HEK293 (cell line): Measurements from ENCODE around the gene MT2A.
"Not testable (repeated sequence)": the region's sequence is repeated elsewhere in the genome, so short reads cannot be mapped to it uniquely, and the experiment has no call there.

Experiments
- CTCF ChIA-PET: fragments of 350-600 bp; formaldehyde crosslinking; extraction: SDS; loops from one replicate; lab custom pipeline; 2021; ENCODE audit warnings: antibody characterized with exemption; lab: Yijun Ruan, JAX
- POLR2A ChIA-PET: fragments of 300-600 bp; formaldehyde crosslinking; extraction: SDS; loops from one replicate; lab custom pipeline; 2020; ENCODE audit warnings: antibody characterized with exemption, inconsistent platforms; lab: Yijun Ruan, JAX
- H3K27ac ChIP-seq: fragments of 200-500 bp; sonication (Bioruptor generic); 2 replicates; pipeline ENCODE4 v1.5.1; 2014; ENCODE audit warnings: low read depth, low read length, control low read depth, inconsistent platforms; ENCODE audit errors: extremely low read depth
- H3K36me3 ChIP-seq, 2 experiments: fragments of 200-500 bp in 1 of 2; sonication (Bioruptor generic) in 1 of 2; 1 replicate in 1 of 2; 2 replicates in 1 of 2; pipeline ENCODE4 v1.5.1; 2014 to 2017; ENCODE audit warnings: inconsistent platforms in 2 of 2, low read length in 2 of 2; ENCODE audit not compliant: control insufficient read depth in 2 of 2, insufficient read depth in 1 of 2
- H3K4me1 ChIP-seq: fragments of 200-500 bp; sonication (Bioruptor generic); 2 replicates; pipeline ENCODE4 v1.5.1; 2014; ENCODE audit warnings: mild to moderate bottlenecking, low read length, inconsistent platforms; ENCODE audit not compliant: control insufficient read depth, insufficient read depth
- H3K4me3 ChIP-seq: 2 replicates; pipeline ENCODE4 v1.5.1; 2011; ENCODE audit warnings: low read depth, mild to moderate bottlenecking, control low read depth, low read length, moderate library complexity
- H3K9me3 ChIP-seq: fragments of 200-500 bp; sonication (Bioruptor generic); 2 replicates; pipeline ENCODE4 v1.5.1; 2014; ENCODE audit warnings: low read depth, low read length, inconsistent platforms; ENCODE audit not compliant: control insufficient read depth, insufficient read depth
- KLF10 ChIP-seq: fragments of 450-650 bp; IDR thresholded peaks from 2 replicates; pipeline ENCODE4 v1.5.1; 2018; ENCODE audit warnings: missing biosample characterization, mild to moderate bottlenecking, missing genetic modification characterization
- ZBTB26 ChIP-seq: fragments of 450-650 bp; formaldehyde crosslinking; optimal IDR thresholded peaks from 2 replicates; pipeline ENCODE3; 2016; ENCODE audit warnings: missing biosample characterization, mild to moderate bottlenecking, missing genetic modification characterization
- ZNF114 ChIP-seq: fragments of 450-650 bp; formaldehyde crosslinking; IDR thresholded peaks from 2 replicates; pipeline ENCODE4 v1.5.0; 2017; ENCODE audit warnings: missing biosample characterization, missing genetic modification characterization
- ZNF169 ChIP-seq: fragments of 450-650 bp; formaldehyde crosslinking; IDR thresholded peaks from 2 replicates; pipeline ENCODE4 v1.5.1; 2016; ENCODE audit warnings: missing biosample characterization, missing genetic modification characterization
- ZNF175 ChIP-seq: fragments of 450-650 bp; formaldehyde crosslinking; IDR thresholded peaks from 2 replicates; pipeline ENCODE4 v1.5.1; 2016; ENCODE audit warnings: missing biosample characterization, missing genetic modification characterization
- ZNF214 ChIP-seq: fragments of 450-650 bp; formaldehyde crosslinking; IDR thresholded peaks from 2 replicates; pipeline ENCODE4 v1.5.1; 2017; ENCODE audit warnings: missing biosample characterization, mild to moderate bottlenecking, missing genetic modification characterization, borderline replicate concordance
- ZNF366 ChIP-seq: fragments of 450-650 bp; formaldehyde crosslinking; conservative IDR thresholded peaks from 2 replicates; pipeline ENCODE4 v1.5.1; 2016; ENCODE audit warnings: missing biosample characterization, missing genetic modification characterization
- ZNF423 ChIP-seq: fragments of 450-650 bp; formaldehyde crosslinking; IDR thresholded peaks from 2 replicates; pipeline ENCODE4 v1.5.1; 2016; ENCODE audit warnings: missing biosample characterization, missing genetic modification characterization
- ZNF426 ChIP-seq: fragments of 450-650 bp; formaldehyde crosslinking; IDR thresholded peaks from 2 replicates; pipeline ENCODE4 v1.5.1; 2017; ENCODE audit warnings: missing biosample characterization, missing genetic modification characterization, mild to moderate bottlenecking, inconsistent platforms, moderate library complexity
- ZNF433 ChIP-seq: fragments of 450-650 bp; formaldehyde crosslinking; IDR thresholded peaks from 2 replicates; pipeline ENCODE4 v1.5.1; 2016; ENCODE audit warnings: missing biosample characterization, missing genetic modification characterization, low read depth
- ZNF48 ChIP-seq: fragments of 450-650 bp; formaldehyde crosslinking; IDR thresholded peaks from 2 replicates; pipeline ENCODE4 v1.5.1; 2016; ENCODE audit warnings: missing biosample characterization, missing genetic modification characterization
- ZNF510 ChIP-seq: fragments of 450-650 bp; formaldehyde crosslinking; IDR thresholded peaks from 2 replicates; pipeline ENCODE4 v1.5.1; 2018; ENCODE audit warnings: mild to moderate bottlenecking, missing genetic modification characterization, missing biosample characterization; ENCODE audit not compliant: insufficient replicate concordance
- ZNF513 ChIP-seq: fragments of 450-650 bp; IDR thresholded peaks from 2 replicates; pipeline ENCODE4 v1.5.1; 2018; ENCODE audit warnings: missing biosample characterization, missing genetic modification characterization
- ZNF658 ChIP-seq: fragments of 450-650 bp; formaldehyde crosslinking; IDR thresholded peaks from 2 replicates; pipeline ENCODE4; 2016; ENCODE audit warnings: missing biosample characterization, missing genetic modification characterization
- ZNF660 ChIP-seq: fragments of 450-650 bp; IDR thresholded peaks from 2 replicates; pipeline ENCODE4 v1.5.1; 2018; ENCODE audit warnings: missing biosample characterization, mild to moderate bottlenecking, missing genetic modification characterization
- ZNF664 ChIP-seq: fragments of 450-650 bp; formaldehyde crosslinking; IDR thresholded peaks from 2 replicates; pipeline ENCODE4 v1.5.1; 2016; ENCODE audit warnings: missing biosample characterization, missing genetic modification characterization
- ZNF776 ChIP-seq: fragments of 450-650 bp; formaldehyde crosslinking; IDR thresholded peaks from 2 replicates; pipeline ENCODE4 v1.5.0; 2017; ENCODE audit warnings: missing biosample characterization, missing genetic modification characterization, borderline replicate concordance
- ZNF777 ChIP-seq: fragments of 450-650 bp; formaldehyde crosslinking; IDR thresholded peaks from 2 replicates; pipeline ENCODE4 v1.5.1; 2017; ENCODE audit warnings: missing biosample characterization, missing genetic modification characterization, borderline replicate concordance
- ZNF837 ChIP-seq: fragments of 450-650 bp; formaldehyde crosslinking; IDR thresholded peaks from 2 replicates; pipeline ENCODE4 v1.5.1; 2016; ENCODE audit warnings: missing biosample characterization, missing genetic modification characterization
- ZSCAN30 ChIP-seq: fragments of 450-650 bp; IDR thresholded peaks from 2 replicates; pipeline ENCODE4 v1.5.1; 2018; ENCODE audit warnings: missing biosample characterization, mild to moderate bottlenecking, missing genetic modification characterization, moderate library complexity
- TF ChIP-seq, protein P1 (sequence below): fragments of 450-650 bp; formaldehyde crosslinking; IDR thresholded peaks from 2 replicates; pipeline ENCODE4 v1.5.0; 2017; ENCODE audit warnings: missing biosample characterization, missing genetic modification characterization, borderline replicate concordance
- TF ChIP-seq, protein P2 (sequence below): IDR thresholded peaks from 2 replicates; pipeline ENCODE4 v1.6.1; 2011; ENCODE audit warnings: mild to moderate bottlenecking, low read depth, low read length, borderline replicate concordance

The MT2A gene

GRCh38 chr16:56580391-56581048 is 27.9 kb upstream of the MT2A start:
- Histone ChIP-seq H3K36me3 (no peaks in the 10 kb centered on the region), H3K27ac (no peak overlapping the region), H3K4me1 (no peaks in the 10 kb centered on the region), H3K9me3 (no peaks in the 10 kb centered on the region), H3K4me3 (no peak overlapping the region)
- ChIA-PET POLR2A (no interaction called here), CTCF (interaction anchor here (0.7 to 1.3 kb wide), 2 partner anchors 20 to 27 kb away, joined by 3 read pairs; no protein-coding TSS in a partner anchor)
- no peak for TF ChIP-seq ZNF423 (tag by site-specific recombination)
- TF ChIP-seq ZNF658 (tag by site-specific recombination): no peak
- no peak for TF ChIP-seq ZNF48 (tag by site-specific recombination)
- no peak for TF ChIP-seq ZNF433
- no peak for TF ChIP-seq ZNF175 (tag by site-specific recombination)
- peak; percentile 79 for TF ChIP-seq ZNF366 (tag by site-specific recombination)

DNA sequence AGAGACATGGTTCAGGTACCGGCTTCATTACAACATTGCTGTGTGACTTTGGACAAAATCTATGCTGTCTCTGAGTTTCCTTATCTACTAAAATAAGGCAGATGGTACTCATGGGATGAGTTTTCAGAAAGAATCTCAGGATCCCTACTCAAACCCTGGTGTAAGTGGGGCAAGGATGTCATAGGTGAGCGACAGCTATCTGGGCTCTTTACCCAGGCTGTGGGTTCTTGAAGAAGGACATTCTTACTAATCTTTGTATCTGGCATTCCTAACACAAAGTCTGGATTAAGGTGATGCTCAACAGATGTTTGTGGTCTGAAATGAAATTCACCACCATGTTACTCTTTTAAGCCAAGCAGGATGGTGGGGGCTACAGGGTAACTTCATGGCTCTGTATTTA is 25.5 kb upstream of the MT2A start:
- H3K4me3 ChIP-seq, H3K4me1 ChIP-seq, H3K36me3 ChIP-seq, H3K27ac ChIP-seq, POLR2A ChIA-PET, H3K9me3 ChIP-seq: not testable (repeated sequence)
- CTCF ChIA-PET: interaction anchor here (1.2 to 1.6 kb wide), 3 partner anchors 21 to 119 kb away, joined by 3 to 8 read pairs (median 4); no protein-coding TSS in a partner anchor

DNA sequence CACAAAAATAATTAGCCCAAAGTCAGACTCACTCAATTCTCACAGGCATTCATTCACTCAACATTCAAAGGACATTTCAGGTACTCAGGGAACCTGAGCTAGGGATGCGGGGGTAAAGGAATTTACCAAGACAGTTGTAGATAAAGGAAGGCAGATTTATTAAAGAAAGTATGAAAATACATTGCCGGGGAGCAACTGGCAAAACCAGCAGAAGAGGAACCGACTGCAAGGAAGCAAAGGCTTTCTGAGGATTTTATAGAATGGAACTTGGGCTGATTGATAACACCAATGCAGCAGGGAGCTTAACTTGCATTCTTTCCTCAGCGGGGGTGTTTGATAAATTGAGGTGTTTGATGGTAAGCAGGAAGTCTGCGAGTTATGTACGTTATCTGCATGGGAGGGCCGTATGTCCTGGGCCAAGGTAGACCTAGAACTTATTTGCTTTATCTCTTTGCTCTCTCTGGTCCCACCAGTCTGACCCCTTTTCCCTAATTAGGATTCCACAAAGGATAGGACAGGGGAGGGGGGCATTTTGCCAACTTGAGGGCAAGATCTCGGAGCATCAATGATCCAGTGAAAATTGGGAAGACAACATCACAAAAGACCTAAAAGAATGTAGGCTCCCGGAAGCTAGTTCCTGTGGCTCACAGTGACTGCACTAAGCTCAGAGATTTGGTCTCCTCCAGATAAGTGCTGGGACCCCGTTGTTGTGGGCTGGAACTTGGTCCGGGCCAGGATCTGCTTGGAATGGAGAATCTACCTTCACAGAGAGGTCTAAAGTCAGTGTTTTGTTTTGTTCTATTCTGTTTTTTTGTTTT is 24.8 kb upstream of the MT2A start:
- H3K27ac ChIP-seq: no peak overlapping the region
- H3K4me1 ChIP-seq: no peaks in the 10 kb centered on the region
- TF ChIP-seq ZNF169 (no peak), ZNF114 (tag by site-specific recombination) (no peak), ZNF664 (no peak), ZBTB26 (tag by site-specific recombination) (no peak), ZSCAN30 (no peak), ZNF837 (no peak), ZNF426 (no peak), ZNF513 (tag by site-specific recombination) (no peak), ZNF214 (tag by site-specific recombination) (no peak), KLF10 (tag by site-specific recombination) (no peak), ZNF510 (tag by site-specific recombination) (no peak), ZNF660 (tag by site-specific recombination) (no peak), ZNF776 (tag by site-specific recombination) (no peak), ZNF777 (tag by site-specific recombination) (no peak)
- TF ChIP-seq, protein P1, sequence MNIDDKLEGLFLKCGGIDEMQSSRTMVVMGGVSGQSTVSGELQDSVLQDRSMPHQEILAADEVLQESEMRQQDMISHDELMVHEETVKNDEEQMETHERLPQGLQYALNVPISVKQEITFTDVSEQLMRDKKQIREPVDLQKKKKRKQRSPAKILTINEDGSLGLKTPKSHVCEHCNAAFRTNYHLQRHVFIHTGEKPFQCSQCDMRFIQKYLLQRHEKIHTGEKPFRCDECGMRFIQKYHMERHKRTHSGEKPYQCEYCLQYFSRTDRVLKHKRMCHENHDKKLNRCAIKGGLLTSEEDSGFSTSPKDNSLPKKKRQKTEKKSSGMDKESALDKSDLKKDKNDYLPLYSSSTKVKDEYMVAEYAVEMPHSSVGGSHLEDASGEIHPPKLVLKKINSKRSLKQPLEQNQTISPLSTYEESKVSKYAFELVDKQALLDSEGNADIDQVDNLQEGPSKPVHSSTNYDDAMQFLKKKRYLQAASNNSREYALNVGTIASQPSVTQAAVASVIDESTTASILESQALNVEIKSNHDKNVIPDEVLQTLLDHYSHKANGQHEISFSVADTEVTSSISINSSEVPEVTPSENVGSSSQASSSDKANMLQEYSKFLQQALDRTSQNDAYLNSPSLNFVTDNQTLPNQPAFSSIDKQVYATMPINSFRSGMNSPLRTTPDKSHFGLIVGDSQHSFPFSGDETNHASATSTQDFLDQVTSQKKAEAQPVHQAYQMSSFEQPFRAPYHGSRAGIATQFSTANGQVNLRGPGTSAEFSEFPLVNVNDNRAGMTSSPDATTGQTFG (tag by site-specific recombination): no peak
- TF ChIP-seq, protein P2, sequence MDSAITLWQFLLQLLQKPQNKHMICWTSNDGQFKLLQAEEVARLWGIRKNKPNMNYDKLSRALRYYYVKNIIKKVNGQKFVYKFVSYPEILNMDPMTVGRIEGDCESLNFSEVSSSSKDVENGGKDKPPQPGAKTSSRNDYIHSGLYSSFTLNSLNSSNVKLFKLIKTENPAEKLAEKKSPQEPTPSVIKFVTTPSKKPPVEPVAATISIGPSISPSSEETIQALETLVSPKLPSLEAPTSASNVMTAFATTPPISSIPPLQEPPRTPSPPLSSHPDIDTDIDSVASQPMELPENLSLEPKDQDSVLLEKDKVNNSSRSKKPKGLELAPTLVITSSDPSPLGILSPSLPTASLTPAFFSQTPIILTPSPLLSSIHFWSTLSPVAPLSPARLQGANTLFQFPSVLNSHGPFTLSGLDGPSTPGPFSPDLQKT: no peak
- TF ChIP-seq, all 188 proteins: peak for 0
- POLR2A ChIA-PET: no interaction called here
- Histone ChIP-seq H3K36me3 (no peaks in the 10 kb centered on the region), H3K4me3 (no peak overlapping the region), H3K9me3 (no peaks in the 10 kb centered on the region)
- CTCF ChIA-PET: interaction anchor here (1.2 kb wide), 1 partner anchor 118 kb away, joined by 8 read pairs; no protein-coding TSS in a partner anchor
